ENCODE results near the gene PDPN. TPM values are rescaled to one million over a fixed set of nuclear protein-coding genes. Genes with fewer than 3 reads are reported as not detected.

The PDPN gene
- total and polyA plus RNA-seq, 2 experiments from 2014 or later = 67.3 to 82.8 TPM

Small RNA genes lying within 50 kb of the gene (small RNA-seq; reads per million reads assigned to genes)
- not detected for gene RNA5SP41 (ENCODE audit: low replicate concordance)

Other genes with a start within 250 kb of the PDPN start
- not detected in 2 replicates for gene PRAMEF14, start 236.7 kb upstream of the PDPN start, total RNA-seq (2014; rRNA removed; shearing (Covaris generic))
- gene PRAMEF14, start 236.7 kb upstream of the PDPN start, polyA plus RNA-seq (2016; fragmentation: Nextera tagmentation; extraction: Ambion mirVana) = not detected in 2 replicates
- gene PRAMEF19, start 211.9 kb upstream of the PDPN start, total RNA-seq (2014; rRNA removed; shearing (Covaris generic)) = not detected in 2 replicates
- not detected in 2 replicates for gene PRAMEF19, start 211.9 kb upstream of the PDPN start, polyA plus RNA-seq (2016; fragmentation: Nextera tagmentation; extraction: Ambion mirVana)
- not detected in 2 replicates for gene PRAMEF17, start 194.2 kb upstream of the PDPN start, total RNA-seq (2014; rRNA removed; shearing (Covaris generic))
- not detected in 2 replicates for gene PRAMEF17, start 194.2 kb upstream of the PDPN start, polyA plus RNA-seq (2016; fragmentation: Nextera tagmentation; extraction: Ambion mirVana)
- not detected in 2 replicates for gene PRAMEF20, start 173.4 kb upstream of the PDPN start, total RNA-seq (2014; rRNA removed; shearing (Covaris generic))
- not detected in 2 replicates for gene PRAMEF20, start 173.4 kb upstream of the PDPN start, polyA plus RNA-seq (2016; fragmentation: Nextera tagmentation; extraction: Ambion mirVana)
- 0.17 TPM in 1 of 2 replicates, not detected in the other for gene LRRC38, start 69.8 kb upstream of the PDPN start, total RNA-seq (2014; rRNA removed; shearing (Covaris generic))
- gene LRRC38, start 69.8 kb upstream of the PDPN start, polyA plus RNA-seq (2016; fragmentation: Nextera tagmentation; extraction: Ambion mirVana) = not detected in 2 replicates
- 11.6 and 19.5 TPM in 2 replicates for gene PRDM2, start 116.4 kb downstream of the PDPN start, total RNA-seq (2014; rRNA removed; shearing (Covaris generic))
- 28.3 and 28.6 TPM in 2 replicates for gene PRDM2, start 116.4 kb downstream of the PDPN start, polyA plus RNA-seq (2016; fragmentation: Nextera tagmentation; extraction: Ambion mirVana)

Data from GM23338 (cell line).